AG04450 (cell line): ENCODE results near the gene SPSB3. TPM values are rescaled to one million over a fixed set of nuclear protein-coding genes. Genes with fewer than 3 reads are reported as not detected.
"Not testable (repeated sequence)": the region's sequence is repeated elsewhere in the genome, so short reads cannot be mapped to it uniquely, and the experiment has no call there.

Source experiments
- CTCF ChIA-PET: fragments of 300-600, 350-600 bp; formaldehyde crosslinking; extraction: SDS; loops from one replicate; lab custom pipeline; 2022; ENCODE audit warnings: antibody characterized with exemption, inconsistent platforms; lab: Charles Lee
- POLR2A ChIA-PET: fragments of 350-600 bp; formaldehyde crosslinking; extraction: SDS; loops from one replicate; lab custom pipeline; 2021; ENCODE audit warnings: antibody characterized with exemption, inconsistent platforms; lab: Yijun Ruan, JAX
- DNase-seq: peaks from one replicate; pipeline ENCODE4 v3.0.0-alpha.2; 2011; ENCODE audit warnings: low read depth, low spot score
- H3K27ac ChIP-seq: one replicate; pipeline ENCODE4 v1.5.1; 2012; ENCODE audit warnings: low read depth, low read length, control low read depth
- H3K27me3 ChIP-seq: one replicate; pipeline ENCODE4 v1.6.0; 2012; ENCODE audit warnings: low read length; ENCODE audit not compliant: control insufficient read depth, insufficient read depth
- H3K4me3 ChIP-seq: 2 replicates; pipeline ENCODE4 v1.5.1; 2011; ENCODE audit warnings: mild to moderate bottlenecking, low read depth, low read length, control low read depth
- H3K9me3 ChIP-seq: 2 replicates; pipeline ENCODE4 v1.5.1; 2012; ENCODE audit warnings: low read length; ENCODE audit not compliant: control insufficient read depth, insufficient read depth
- polyA plus RNA-seq: library from polyadenylated mRNA; depleted of rRNA; stranded (reverse); fragments of >200 nt; gene quantifications from 2 replicates; pipeline ENCODE4 v1.2.3, GENCODE V29; 2011
- TF ChIP-seq, protein P1 (sequence below): IDR thresholded peaks from 2 replicates; pipeline ENCODE4 v1.5.1; 2011; ENCODE audit warnings: low read depth, low read length, control low read depth, inconsistent platforms

The SPSB3 gene
- polyA plus RNA-seq, 1 experiment, result 11.0 TPM

DNA sequence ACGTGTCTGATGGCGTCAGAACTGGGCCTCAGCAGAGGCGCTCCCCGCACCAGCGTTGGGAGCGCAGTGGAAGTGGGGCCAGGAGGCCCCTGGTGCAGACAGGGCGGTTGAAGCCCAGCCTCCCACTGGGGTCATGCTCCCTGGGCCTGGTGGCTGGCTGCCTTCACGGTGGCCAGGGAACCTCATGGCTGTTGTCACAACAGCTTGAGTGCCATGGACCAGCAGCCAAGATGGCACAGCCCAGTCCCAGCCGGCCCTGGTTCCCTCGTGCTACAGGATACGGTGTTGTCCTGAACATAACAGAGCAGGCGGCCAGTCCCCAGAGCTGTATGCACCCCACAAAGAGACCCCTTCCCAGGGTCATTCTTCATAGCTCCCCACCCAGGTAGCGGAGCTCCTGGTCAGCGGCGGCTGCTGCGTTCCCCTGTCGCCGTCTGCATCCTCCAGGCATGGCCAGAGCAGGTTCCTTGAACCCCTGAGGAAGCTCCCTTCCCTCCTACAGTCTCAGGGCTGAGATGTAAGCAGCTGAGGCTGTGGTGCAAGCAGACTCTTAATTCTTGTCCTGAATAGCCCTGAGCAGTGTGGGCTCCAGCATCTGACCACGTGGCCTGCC lies 40.7 kb downstream of the SPSB3 start:
- no peak for DNase-seq

DNA sequence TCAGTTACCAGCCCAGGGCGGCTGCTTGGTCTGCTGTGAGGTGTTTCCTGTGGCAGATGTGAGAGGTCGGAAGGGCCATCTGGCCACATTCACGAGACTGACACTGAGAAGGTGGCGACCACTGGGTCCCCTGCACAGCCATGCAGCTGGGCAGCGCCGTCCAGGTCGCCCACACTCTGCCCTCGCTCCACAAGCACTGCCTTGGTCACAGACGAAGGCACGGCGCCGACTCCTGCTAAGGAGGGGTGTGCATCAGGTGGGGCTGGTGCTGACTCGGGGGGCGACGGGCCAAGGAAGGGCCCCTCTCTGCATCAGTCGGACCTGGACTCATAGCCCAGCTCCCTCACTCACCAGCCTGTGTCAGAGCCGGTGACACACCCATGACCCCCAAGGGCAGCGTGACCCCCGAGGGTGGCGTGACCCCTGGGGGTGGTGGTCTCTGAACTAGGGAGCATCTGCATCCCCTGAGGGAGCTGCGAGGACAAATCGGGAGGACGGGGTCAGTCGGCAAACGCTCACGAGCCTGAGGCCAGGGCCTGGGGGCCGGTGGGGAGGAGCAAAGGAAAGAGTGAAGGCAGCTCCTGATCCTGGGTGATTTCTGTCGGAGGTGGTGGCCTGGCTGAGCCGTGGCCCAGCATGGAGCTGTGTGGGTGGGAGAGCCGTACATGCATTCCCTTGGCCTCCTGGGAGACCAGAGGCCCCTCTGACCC lies 41.4 kb downstream of the SPSB3 start:
- Histone ChIP-seq H3K27me3 (no peaks in the 10 kb centered on the region), H3K27ac (no peak overlapping the region), H3K4me3 (no peak overlapping the region), H3K9me3 (peaks cover 32% of the 10 kb centered on the region)
- TF ChIP-seq, protein P1, sequence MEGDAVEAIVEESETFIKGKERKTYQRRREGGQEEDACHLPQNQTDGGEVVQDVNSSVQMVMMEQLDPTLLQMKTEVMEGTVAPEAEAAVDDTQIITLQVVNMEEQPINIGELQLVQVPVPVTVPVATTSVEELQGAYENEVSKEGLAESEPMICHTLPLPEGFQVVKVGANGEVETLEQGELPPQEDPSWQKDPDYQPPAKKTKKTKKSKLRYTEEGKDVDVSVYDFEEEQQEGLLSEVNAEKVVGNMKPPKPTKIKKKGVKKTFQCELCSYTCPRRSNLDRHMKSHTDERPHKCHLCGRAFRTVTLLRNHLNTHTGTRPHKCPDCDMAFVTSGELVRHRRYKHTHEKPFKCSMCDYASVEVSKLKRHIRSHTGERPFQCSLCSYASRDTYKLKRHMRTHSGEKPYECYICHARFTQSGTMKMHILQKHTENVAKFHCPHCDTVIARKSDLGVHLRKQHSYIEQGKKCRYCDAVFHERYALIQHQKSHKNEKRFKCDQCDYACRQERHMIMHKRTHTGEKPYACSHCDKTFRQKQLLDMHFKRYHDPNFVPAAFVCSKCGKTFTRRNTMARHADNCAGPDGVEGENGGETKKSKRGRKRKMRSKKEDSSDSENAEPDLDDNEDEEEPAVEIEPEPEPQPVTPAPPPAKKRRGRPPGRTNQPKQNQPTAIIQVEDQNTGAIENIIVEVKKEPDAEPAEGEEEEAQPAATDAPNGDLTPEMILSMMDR, result no peak
- POLR2A ChIA-PET, result no interaction called here
- CTCF ChIA-PET, result no interaction called here
- DNase-seq, result no peak

More for the DNA sequence above, 40.7 kb downstream of the SPSB3 start:
- POLR2A ChIA-PET, result no interaction called here
- H3K9me3 ChIP-seq, result peaks cover 26% of the 10 kb centered on the region
- H3K4me3 ChIP-seq, result no peak overlapping the region
- CTCF ChIA-PET, result no interaction called here
- TF ChIP-seq, protein P1, result no peak
- H3K27me3 ChIP-seq, result no peaks in the 10 kb centered on the region
- H3K27ac ChIP-seq, result no peak overlapping the region

DNA sequence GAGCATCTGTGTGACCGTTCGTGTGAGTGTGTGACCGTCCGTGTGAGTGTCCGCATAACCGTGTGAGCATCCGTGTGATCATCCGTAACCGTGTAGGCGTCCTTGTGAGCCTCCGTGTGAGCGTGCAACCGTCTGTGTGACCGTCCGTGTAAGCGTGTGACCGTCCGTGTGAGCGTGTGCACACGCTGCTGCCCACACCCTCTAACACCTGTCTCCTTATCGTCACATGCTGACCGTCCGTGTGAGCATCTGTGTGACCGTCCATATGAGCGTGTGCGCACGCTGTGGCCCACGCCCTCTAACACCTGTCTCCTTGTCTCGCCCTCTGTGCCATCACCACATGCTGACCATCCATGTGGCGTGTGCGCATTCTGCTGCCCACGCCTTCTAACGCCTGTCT lies 42.1 kb downstream of the SPSB3 start:
- H3K9me3 ChIP-seq, result peaks cover 37% of the 10 kb centered on the region
- DNase-seq, result no peak
- TF ChIP-seq, protein P1, result no peak
- no peak overlapping the region for H3K27ac ChIP-seq
- ChIA-PET CTCF (no interaction called here), POLR2A (no interaction called here)
- H3K27me3 ChIP-seq, result no peaks in the 10 kb centered on the region
- no peak overlapping the region for H3K4me3 ChIP-seq

DNA sequence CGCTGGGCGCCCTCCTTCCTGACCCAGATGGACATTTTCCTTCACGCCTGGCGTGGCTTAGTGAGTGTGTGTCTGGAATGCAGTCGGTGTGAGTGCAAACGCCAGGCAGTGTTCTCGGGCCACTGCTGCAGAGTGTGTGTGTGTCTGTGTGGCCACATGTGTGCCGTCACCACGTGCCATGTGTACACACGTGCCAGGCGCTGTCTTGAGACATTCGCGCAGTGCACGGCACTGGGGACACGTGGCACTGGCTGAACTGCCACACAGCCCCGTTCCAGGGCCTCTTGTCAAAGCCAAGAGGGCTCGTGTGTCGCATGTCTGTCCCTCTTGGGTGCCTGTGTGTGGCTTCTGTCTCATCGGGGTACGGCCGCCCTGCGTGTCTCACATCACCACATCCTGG lies 47.6 kb downstream of the SPSB3 start:
- Histone ChIP-seq H3K27ac (no peak overlapping the region), H3K4me3 (no peak overlapping the region), H3K27me3 (no peaks in the 10 kb centered on the region), H3K9me3 (peaks cover 55% of the 10 kb centered on the region)
- ChIA-PET CTCF (no interaction called here), POLR2A (no interaction called here)
- no peak for DNase-seq
- TF ChIP-seq, protein P1, result no peak

DNA sequence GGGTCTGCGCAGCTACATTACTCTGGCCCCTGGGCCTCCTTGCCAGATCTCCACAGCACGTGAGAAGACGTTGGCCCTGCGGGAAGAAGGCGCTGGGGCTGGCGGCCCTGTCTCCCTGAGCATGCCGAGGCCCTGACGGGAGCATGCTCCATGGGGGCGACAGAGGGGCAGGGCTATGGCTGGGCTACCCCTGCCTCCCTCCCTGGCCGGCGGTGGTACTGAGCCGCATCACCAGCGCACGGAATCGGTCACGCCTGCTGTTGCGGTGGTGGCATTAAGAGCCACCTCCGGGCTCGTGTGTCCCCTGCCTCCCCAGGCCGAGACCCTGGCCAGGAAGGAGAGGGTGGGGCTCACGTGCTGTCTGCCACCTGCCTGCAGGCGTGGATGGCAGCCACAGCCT lies 48.2 kb downstream of the SPSB3 start:
- ChIA-PET CTCF (no interaction called here), POLR2A (no interaction called here)
- H3K27me3 ChIP-seq, result no peaks in the 10 kb centered on the region
- peaks cover 49% of the 10 kb centered on the region for H3K9me3 ChIP-seq
- H3K27ac ChIP-seq, result no peak overlapping the region
- no peak overlapping the region for H3K4me3 ChIP-seq
- TF ChIP-seq, protein P1, result no peak
- DNase-seq, result no peak

DNA sequence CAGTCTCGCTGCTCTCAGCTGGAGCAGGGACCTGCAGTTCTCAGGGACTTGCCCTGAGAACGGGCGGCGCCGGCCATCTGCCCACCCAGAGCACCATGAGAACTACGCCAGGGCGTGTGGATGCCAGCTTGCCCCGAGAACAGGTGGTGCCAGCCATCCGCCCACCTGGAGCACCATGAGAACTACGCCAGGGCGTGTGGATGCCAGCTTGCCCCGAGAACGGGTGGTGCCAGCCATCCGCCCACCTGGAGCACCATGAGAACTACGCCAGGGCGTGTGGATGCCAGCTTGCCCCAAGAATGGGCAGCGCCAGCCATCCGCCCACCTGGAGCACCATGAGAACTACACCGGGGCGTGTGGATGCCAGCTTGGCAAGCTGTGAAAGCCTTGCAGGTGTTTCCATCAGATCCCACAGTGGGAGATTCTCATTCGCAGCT lies 49.8 kb downstream of the SPSB3 start:
- H3K4me3 ChIP-seq, DNase-seq, CTCF ChIA-PET, H3K27ac ChIP-seq, H3K27me3 ChIP-seq: not testable (repeated sequence)
- peaks cover 37% of the 10 kb centered on the region for H3K9me3 ChIP-seq
- POLR2A ChIA-PET, result interaction anchor here (0.7 kb wide), 1 partner anchor 27 kb away, joined by 3 read pairs; the partner anchor contains the start of gene MAPK8IP3
